Fibroblast of upper back skin (primary cell): ENCODE measurements around the gene SMIM44.
"Not testable (repeated sequence)": the region's sequence is repeated elsewhere in the genome, so short reads cannot be mapped to it uniquely, and the experiment has no call there.

Source experiments
- DNase-seq: peaks from one replicate; pipeline ENCODE4 v3.0.0-alpha.2; 2013

SMIM44 gene

DNA sequence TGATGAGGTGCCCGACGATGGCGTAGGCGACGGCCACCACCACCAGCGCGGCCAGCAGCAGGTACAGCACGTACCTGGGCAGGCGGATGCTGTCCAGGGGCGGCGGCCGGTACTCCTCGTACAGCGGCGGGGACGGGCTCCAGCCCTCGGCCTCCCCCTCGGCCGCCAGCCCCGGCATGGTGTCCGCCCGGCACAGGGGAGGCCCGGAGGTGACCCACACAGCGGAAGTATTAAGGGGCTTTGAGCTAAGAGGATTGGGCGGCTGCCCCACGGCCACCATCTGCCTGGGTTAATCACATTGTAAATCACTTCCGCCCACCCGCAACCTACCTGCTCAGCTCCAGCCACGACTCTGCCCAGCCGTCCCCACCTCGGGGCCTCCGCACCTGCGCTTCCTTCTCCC, at the start of gene SMIM44:
Gene SMIM44, minus strand, starts transcription at position 216 of the 403 bp plus-strand sequence. Its CDS starts 38 bp downstream, at position 178.
- DNase-seq: no peak

DNA sequence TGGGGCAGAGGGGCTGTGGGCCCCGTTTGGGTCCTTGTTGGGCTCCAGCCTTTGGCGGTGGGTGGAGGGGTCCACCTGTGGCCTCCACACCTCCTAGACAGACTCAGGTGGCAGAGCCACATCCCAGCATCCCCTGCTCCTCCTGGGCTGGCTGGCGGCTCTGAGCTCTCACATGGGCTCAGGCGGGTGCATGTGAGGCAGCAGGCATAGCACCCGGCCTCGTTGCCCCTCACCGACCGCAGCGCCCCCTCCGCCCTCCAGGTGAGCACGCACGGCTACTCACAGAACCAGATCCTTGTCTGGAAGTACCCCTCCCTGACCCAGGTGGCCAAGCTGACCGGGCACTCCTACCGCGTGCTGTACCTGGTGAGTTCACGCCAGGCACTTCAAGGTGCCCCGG, 49.8 kb upstream of the SMIM44 start:
- DNase-seq: no peak

DNA sequence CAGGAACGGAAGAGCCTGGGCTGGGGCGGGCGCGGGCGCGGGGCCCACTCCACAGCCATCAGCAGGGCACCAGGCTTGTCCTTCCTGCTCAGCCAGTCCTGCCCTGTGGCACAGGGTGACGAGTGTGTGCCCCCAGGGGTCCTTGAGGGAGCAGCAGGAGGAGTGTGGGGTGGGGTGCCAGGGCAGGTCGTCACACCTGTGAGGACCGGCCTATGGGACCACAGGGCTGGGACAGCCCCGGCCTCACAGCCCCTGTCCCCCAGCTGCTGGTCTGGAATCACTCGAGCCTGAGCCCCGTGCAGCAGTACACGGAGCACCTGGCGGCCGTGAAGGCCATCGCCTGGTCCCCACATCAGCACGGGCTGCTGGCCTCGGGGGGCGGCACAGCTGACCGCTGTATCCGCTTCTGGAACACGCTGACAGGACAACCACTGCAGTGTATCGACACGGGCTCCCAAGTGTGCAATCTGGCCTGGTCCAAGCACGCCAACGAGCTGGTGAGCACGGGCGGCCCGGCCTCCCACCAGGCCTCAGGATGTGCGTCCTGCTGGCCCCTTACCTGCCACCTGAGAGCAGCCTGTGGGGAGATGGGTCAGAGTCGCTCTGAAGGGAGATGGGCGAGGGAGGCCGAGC, 49.0 kb upstream of the SMIM44 start:
- no peak for DNase-seq

DNA sequence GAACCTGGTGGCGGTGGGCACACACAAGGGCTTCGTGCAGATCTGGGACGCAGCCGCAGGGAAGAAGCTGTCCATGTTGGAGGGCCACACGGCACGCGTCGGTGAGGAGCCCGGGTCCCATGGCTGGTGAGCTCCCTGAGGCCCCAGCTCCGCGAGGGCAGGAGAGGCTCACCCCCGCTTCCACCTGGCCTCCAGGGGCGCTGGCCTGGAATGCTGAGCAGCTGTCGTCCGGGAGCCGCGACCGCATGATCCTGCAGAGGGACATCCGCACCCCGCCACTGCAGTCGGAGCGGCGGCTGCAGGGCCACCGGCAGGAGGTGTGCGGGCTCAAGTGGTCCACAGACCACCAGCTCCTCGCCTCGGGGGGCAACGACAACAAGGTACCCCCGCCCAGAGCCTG, 48.5 kb upstream of the SMIM44 start:
- DNase-seq: no peak

DNA sequence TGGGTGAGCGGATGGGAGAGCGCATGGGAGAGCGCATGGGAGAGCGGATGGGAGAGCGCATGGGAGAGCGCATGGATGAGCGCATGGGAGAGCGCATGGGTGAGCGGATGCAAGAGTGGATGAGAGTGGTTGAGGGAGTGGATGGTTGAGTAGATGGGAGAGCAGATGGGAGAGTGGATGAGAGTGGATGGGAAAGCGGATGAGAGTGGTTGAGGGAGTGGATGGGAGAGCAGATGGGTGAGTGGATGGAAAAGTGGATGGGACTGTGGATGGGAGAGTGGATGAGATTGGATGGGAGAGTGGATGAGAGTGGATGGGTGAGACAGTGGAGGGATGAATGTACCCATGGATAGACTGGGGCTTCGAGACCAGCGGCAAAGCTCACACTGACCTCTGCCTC, 47.1 kb upstream of the SMIM44 start:
- DNase-seq: no peak

DNA sequence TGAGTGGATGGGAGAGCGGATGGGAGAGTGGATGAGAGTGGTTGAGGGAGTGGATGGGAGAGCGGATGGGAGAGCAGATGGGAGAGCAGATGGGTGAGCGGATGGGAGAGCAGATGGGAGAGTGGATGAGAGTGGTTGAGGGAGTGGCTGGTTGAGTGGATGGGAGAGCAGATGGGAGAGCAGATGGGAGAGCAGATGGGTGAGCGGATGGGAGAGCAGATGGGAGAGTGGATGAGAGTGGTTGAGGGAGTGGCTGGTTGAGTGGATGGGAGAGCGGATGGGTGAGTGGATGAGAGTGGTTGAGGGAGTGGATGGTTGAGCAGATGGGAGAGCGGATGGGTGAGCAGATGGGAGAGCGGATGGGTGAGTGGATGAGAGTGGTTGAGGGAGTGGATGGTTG, 46.1 kb upstream of the SMIM44 start:
- not testable (repeated sequence) for DNase-seq

DNA sequence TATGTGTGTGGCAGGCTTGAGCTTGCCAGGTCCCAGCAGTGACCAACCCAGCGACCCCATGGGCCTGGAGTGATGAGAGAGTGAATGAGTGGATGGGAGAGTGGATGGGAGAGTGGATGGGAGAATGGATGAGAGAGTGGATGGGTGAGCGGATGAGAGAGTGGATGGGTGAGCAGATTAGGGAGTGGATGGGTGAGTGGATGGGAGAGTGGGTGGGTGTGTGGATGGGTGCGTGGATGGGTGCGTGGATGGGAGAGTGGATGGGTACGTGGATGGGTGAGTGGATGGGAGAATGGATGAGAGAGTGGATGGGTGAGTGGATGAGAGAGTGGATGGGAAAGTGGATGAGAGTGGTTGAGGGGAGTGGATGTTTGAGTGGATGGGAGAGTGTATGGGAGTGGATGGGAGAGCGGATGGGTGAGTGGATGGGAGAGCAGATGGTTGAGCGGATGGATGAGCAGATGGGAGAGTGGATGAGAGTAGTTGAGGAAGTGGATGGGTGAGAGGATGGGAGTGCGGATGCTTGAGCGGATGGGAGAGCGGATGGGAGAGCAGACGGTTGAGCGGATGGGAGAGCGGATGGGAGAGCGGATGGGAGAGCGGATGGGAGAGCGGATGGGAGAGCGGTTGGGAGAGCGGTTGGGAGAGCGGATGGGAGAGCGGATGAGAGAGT, 45.4 kb upstream of the SMIM44 start:
- DNase-seq: no peak

DNA sequence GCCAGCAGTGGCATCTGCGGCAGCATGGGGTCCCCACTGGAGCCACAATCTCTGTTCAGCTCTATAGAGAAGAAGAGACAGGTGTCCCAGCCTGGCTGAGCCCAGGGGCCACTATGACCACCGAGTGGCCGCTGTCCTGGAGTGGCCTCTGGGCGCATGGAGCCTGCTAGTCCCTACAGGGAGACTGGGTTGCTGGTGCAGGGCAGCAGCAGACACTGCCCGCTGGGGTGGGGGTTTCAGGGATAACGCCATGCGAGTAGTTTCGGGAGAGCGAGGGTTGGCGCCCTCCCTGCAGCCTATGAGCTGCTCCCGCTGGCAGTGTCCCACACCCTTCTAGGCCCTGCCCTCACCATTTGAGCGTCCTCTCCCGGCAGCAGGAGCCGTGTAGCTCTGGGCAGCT, 44.8 kb upstream of the SMIM44 start:
- no peak for DNase-seq

DNA sequence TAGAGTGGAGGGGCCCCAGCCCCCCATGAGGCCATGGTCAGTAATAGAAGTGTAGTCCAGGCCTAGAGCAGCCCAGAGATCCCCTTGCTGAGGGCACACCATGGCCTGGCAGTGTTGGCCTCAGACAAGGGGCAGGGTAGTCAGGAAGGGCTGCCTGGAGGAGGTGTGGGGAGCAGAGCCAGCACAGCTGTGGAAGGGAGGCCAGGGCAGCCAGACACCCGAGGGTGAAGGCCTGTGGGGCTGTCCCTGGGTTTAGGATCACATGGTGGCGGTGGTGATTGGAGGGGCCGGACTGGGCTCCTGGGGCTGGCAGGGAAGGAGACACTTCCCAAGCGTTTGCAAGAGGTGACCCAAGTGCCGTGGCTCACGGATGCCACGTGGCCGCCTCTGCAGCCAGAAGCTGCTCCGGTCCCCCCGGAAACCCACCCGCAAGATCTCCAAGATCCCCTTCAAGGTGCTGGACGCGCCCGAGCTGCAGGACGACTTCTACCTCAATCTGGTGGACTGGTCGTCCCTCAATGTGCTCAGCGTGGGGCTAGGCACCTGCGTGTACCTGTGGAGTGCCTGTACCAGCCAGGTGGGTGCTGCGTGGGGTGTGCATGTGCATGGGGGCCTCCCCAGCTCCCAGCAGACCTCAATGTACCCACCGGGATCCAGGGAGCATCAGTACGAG, 44.1 kb upstream of the SMIM44 start:
- no peak for DNase-seq

DNA sequence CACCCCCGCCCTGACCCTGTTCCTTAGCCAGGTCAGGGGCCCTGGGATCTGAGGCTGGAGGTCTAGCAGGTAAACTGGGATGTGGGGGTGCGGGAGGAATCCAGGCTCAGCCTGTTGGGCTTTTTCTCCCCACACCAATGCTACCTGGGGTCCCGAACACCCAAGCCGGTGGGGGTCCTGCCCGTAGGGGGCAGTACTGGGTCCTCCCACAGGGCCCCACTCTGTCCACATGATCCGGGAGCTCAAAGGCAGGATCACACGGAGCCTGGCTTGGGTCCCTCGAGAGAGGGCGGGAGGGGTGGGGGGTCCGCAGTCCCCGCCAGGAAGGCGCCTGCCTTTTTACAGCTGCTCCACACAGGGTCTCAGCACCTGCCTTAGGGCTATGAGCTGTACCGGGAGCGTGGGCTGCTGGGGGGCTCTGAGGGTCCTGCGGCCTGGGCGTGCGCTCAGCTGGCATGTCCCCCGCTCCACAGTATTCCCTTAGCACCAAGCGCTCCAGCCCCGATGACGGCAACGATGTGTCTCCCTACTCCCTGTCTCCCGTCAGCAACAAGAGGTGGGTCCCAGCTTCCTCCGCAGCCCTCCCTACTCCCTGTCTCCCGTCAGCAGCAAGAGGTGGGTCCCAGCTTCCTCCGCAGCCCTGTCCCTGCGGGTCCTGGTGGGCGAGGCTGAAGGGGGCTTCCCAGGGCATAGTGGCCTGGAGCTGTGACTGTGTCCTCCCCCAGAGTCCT, 43.4 kb upstream of the SMIM44 start:
- no peak for DNase-seq

DNA sequence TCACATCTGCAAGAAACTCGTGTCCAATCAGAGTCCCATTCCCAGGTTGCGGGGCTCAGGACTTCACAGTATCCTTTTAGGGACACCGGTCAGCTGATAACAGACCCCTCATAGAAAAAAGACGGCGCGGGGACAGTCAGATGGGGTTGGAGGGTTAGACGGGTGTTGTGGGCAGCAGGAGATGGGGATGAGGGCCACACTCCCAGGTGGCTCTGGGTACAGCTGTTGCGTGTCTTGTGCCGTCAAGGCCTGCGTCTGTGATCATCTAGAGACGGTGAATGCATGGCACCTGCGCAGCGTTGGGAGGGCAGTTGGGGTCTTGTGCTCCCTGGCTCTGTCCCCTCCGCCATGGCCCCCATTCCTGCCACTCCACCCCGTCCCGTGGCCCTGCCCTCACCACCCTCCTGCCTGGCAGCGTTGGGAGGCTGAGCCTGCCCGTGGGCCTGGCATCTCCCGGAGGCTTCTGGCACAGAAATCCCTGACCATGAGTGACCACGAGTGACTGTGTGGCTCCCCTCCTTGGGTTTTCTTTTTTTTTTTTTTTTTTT, 41.7 kb upstream of the SMIM44 start:
- no peak for DNase-seq

DNA sequence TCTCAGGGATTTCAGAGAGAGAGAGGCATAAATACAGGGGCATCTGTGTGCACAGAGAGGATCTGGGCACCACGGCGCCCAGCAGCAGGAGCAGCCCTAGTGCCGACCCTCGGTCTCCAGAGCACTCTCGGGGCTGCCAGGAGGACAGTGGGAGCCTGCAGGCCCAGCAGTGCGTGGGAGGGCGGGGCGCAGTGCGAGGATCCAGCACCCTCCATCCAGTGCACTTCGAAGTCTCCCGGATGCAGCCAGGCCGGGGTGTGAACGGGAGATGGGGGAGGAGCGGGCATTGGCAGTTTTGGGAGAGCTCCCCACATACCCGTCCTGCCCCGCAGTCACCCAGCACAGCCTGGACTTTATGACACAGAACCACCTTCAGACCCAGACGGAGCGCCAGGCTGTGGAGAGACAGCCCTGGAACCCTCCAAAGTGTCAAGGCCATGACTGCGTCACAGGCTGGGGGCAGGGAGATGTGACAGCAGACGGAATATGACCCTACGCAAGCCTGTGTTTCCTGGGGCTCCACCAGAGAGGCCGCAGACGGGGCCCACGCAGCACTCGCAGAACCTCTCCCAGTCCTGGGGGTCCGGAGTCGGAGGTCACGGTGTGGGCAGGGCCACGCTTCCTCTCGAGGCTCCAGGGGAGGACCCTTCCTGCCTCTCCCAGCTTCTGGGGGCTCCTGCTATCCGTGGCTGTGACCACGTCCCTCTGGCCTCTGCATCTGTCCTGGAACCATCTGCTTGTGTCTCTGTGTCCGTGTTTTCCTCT, 41.0 kb upstream of the SMIM44 start:
- no peak for DNase-seq

DNA sequence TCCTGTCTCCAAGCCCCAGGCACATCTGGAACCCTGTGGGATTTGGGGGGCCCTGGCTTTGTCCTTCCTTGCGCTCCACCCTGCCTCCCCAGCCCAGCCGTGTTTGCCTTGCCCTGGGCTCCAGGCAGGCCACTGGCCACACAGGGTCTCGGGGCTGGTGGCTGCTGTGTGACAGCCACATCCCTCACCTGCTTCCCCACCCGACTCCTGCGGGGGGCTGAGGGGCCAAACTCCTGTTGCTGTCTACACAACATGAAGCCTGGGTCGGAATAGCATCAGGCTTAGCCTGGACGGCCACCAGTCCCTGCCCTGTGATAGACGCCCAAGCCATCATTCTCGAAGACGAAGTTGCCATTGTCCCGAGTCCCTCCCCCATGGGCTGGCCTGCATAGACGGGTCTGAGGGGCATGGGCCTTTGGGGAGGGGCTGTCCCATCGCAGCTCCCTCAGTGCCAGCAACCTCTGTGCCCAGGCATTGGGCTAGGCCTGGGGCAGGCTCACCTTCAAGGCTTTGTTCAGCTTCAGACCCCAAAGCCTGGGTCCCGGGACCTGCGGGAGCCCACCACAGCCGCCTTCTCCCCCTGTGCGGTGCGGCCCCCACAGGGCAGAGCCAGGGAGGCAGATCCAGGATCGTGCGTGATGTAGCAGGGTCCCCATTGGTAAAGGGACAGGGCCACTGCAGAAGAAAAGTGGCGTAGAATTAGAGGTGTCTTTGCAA, 40.3 kb upstream of the SMIM44 start:
- DNase-seq: no peak

DNA sequence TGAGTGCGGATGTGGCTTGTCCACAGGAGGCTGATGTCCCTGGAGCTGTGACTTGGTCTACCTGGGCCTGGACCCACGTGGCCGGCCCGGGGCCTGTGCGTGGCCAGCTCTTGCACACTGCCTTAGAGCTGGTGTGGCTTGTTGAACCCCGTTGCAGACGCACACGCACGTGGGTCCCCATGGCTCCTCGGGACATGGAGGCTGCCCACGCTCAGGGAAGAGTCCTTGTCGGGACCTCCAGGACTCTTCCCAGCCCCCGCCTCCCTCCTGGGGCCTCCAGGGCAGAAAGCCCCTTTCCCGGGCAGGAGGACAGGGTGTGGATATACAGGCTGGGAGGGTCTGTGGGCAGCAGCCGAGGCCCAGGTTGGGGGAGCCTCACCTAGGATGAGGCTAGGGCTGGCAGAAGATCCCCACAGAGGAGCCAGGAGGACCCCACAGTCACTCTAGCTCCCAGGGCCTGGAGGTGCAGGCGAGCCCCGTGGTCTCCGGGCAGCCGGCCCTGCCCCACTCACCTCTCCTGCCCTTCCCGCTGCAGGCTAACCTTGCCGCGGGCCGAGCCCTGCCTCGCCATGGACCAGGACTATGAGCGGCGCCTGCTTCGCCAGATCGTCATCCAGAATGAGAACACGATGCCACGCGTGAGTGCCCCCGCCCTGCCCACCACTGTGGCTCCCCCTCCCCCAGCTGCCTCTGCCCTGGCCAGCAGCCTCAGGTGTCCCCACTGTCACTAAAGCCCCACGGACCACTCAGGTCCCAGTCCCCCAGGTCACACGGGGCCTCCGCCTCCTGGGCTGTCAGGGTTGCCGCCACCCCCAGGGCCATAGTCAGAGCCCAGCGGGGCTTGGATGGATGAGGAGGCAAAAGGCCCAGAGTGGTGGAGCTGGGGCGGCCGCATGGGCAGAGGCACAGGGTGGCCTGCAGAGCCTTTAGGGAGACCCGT, 39.5 kb upstream of the SMIM44 start:
- DNase-seq: no peak

DNA sequence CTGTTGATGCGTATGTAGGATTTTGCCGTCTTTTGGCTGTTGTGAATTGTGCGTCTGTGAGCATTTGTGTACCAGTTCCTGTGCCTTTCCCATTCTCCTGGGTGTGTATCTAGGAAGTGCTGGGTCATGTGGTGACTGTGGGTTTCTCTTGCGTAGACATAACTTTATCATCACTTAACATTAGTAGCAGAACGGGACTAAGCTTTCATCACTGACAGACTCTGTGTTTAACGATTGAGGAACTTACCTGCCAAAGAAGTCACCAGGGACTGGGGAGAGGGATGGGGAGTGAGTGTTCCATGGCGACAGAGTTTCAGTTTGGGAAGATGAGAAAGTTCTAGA, 37.8 kb upstream of the SMIM44 start:
- no peak for DNase-seq

DNA sequence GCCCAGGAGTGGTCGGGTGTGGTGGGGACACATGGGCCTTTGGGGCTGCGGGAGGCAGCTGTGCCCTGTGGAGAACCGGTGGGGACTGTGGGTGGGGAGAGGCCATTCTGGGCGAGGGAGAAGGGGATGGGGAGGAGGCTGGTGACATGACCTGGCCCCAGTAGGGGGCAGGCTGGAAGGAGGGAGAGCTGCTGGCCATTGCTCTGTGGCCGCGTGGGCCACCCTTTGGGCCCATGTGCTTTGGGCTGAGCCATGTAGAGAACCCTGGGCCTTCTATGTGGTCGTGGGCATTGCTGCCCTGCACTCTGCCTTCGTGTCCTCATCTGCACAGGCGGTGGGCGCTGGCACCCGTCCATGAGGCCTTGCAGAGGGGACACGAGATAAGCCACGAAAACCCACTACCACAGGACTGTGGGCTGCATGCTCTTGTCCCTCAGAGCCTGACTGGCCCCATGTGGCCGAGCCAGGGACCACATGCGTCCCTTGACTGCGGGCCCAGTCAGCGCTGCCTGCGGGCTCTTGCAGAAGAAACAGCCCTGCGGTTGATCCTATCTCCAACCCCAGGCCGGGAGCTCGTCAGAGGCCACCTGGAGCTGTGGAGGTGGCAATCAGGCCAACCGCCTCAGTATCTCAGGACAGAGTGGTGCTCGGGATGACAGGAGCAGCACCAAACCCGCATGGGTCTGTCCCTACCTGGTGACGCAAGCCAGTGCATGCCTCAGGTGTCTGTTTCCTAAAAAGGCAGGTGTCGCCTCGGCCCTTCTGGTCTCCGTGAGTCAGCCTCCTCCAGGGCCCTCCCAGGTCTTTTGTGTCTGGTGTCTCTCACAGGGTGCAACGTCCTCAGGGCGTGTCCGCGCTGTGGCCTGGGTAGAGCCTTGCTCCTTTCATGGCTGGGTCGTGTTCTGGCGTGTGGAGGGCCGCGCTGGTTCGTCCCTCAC, 37.2 kb upstream of the SMIM44 start:
- DNase-seq: no peak

DNA sequence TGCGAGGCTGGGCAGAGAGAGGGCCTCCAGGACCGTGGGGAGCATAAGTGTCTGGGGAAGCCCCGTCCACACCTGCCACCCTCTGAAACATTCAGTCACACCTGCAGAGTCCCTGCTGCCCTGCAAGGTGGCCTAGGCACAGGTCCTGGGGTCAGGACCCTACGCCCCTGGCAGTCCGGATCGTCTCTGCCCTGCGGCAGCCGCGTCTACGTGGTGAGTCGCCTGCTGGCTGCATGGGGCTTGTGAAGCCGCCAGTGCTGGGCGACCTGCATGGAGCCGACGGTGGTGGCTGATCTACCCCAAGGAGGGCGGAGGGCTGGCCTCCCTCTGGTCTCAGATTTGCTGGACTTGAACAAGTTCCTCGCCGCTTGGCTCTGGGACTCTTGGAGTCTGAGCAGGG, 35.9 kb upstream of the SMIM44 start:
- no peak for DNase-seq

DNA sequence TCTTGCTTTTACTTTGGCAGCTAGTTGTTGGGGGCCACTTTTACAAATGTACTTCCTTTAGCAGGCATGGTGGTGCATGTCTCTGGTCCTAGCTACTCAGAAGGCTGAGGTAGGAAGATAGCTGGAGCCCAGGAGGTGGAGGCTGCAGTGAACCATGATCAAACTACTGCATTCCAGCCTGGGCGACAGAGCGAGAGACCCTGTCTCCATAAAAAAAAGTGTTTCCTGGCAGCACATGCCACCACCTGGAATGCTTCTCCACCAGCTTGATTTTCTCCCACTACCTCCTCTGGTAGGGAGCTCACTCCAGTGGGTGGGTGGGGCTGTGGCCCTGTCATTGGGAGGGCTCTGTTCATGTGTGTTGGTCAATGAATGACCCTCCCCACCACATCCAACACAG, 35.4 kb upstream of the SMIM44 start:
- no peak for DNase-seq

DNA sequence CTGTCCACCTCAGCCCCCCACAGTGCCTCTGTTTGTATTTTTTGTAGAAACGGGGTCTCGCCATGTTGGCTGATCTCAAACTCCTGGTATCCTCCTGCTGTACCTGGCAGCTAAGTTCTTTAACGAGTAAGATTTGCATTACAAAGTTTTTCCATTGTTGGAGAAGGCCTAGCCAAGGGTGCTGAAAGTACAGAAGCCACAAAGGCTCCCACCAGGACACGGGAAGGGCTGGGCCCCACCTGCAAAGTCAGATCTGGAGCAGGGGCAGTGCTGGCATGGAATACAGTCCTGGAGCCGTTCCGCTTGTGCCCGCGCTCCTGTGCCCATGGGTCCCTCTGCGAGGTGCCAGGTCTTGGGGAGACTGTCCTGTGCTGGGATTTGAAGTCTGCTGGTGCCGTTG, 35.0 kb upstream of the SMIM44 start:
- DNase-seq: no peak

DNA sequence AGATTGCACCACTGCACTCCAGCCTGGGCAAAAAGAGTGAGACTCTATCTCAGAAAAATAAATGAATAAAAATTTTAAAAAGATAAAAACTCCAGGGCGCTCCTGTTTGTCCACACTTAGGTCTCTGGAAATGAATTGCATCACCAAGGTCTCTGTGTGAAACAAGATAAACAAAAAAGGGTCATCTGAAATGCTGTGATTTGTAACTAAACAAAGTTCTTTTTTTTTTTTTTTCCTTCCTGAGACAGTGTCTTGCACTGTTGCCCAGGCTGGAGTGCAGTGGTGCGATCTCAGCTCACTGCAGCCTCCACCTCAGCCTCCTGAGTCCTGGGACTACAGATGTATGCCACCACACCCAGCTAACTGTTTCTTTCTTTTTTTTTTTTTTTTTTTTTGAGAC, 34.4 kb upstream of the SMIM44 start:
- DNase-seq: no peak
